SK-N-SH (cell line): ENCODE results near the gene LDB2. TPM values are rescaled to one million over a fixed set of nuclear protein-coding genes. Genes with fewer than 3 reads are reported as not detected.
A peak's percentile ranks its signal among the peaks of the same experiment; 100 is the strongest.

Experiments used
- CTCF ChIA-PET: fragments of 300-600, 350-600 bp; formaldehyde crosslinking; extraction: SDS; loops from one replicate; lab custom pipeline; 2021; lab: Yijun Ruan, JAX
- POLR2A ChIA-PET: fragments of 350-600 bp; sonication (Branson Sonifier 250); formaldehyde crosslinking; extraction: SDS; loops from one replicate; lab custom pipeline; 2020; ENCODE audit warnings: antibody characterized with exemption, inconsistent platforms; lab: Yijun Ruan, JAX
- DNase-seq: peaks from one replicate; pipeline ENCODE4 v3.0.0; 2012
- H2AFZ ChIP-seq: fragments of 200-600 bp; sonication (generic); 2 replicates; pipeline ENCODE4 v1.8.1; 2016; ENCODE audit warnings: antibody characterized with exemption, mild to moderate bottlenecking, low read depth
- H3F3A ChIP-seq: fragments of 200-600 bp; sonication (generic); replicated peaks from 2 replicates; pipeline ENCODE3; 2016; ENCODE audit warnings: antibody characterized with exemption, mild to moderate bottlenecking; ENCODE audit not compliant: insufficient read depth
- H3K27ac ChIP-seq, 2 experiments: fragments of 200-500 bp in 1 of 2; fragments of 200-600 bp in 1 of 2; sonication (Bioruptor generic) in 1 of 2; sonication (generic), shearing (Covaris generic) in 1 of 2; 2 replicates each; pipeline versions ENCODE4 v1.5.1 to v1.6.1; 2014 to 2016; ENCODE audit warnings: low read depth in 2 of 2, inconsistent platforms in 1 of 2, low read length in 1 of 2, mild to moderate bottlenecking in 1 of 2, mixed read lengths in 1 of 2
- H3K27me3 ChIP-seq: fragments of 200-600 bp; sonication (generic), shearing (Covaris generic); 2 replicates; pipeline ENCODE4 v1.6.1; 2016; ENCODE audit warnings: mixed run types; ENCODE audit not compliant: insufficient read depth
- H3K36me3 ChIP-seq, 2 experiments: fragments of 200-500 bp in 1 of 2; fragments of 200-600 bp in 1 of 2; sonication (Bioruptor generic) in 1 of 2; sonication (generic) in 1 of 2; replicated peaks in 1 of 2; 2 replicates each; pipeline versions ENCODE3 to v1.5.1; 2014 to 2016; ENCODE audit warnings: low read length in 1 of 2, mild to moderate bottlenecking in 1 of 2; ENCODE audit not compliant: insufficient read depth in 2 of 2, control insufficient read depth in 1 of 2
- H3K4me1 ChIP-seq, 2 experiments: fragments of 200-500 bp in 1 of 2; fragments of 200-600 bp in 1 of 2; sonication (Bioruptor generic) in 1 of 2; sonication (generic), shearing (Covaris generic) in 1 of 2; 2 replicates each; pipeline versions ENCODE4 v1.5.1 to v1.6.1; 2014 to 2016; ENCODE audit warnings: low read depth in 1 of 2, low read length in 1 of 2, mixed run types in 1 of 2; ENCODE audit not compliant: insufficient read depth in 2 of 2, control insufficient read depth in 1 of 2
- H3K4me2 ChIP-seq: fragments of 200-600 bp; sonication (generic), shearing (Covaris generic); 2 replicates; pipeline ENCODE4 v1.6.1; 2017; ENCODE audit warnings: mixed run types
- H3K4me3 ChIP-seq, 2 experiments: fragments of 200-500 bp in 1 of 2; fragments of 200-600 bp in 1 of 2; sonication (Bioruptor generic) in 1 of 2; sonication (generic), shearing (Covaris generic) in 1 of 2; 2 replicates each; pipeline versions ENCODE4 v1.5.1 to v1.8.1; 2014 to 2016; ENCODE audit warnings: low read depth in 2 of 2, inconsistent platforms in 1 of 2, low read length in 1 of 2, mild to moderate bottlenecking in 1 of 2, mixed read lengths in 1 of 2, moderate library complexity in 1 of 2
- H3K79me2 ChIP-seq: fragments of 200-600 bp; sonication (generic); 2 replicates; pipeline ENCODE4 v1.8.1; 2017; ENCODE audit warnings: mild to moderate bottlenecking; ENCODE audit not compliant: insufficient read depth
- H3K9ac ChIP-seq: fragments of 200-600 bp; sonication (generic); 2 replicates; pipeline ENCODE4 v1.6.1; 2017; ENCODE audit warnings: mixed run types
- H3K9me2 ChIP-seq: fragments of 200-600 bp; sonication (generic); 2 replicates; pipeline ENCODE4 v1.6.1; 2017; ENCODE audit warnings: mixed run types
- H3K9me3 ChIP-seq: fragments of 200-600 bp; sonication (generic); 2 replicates; pipeline ENCODE4 v1.6.1; 2017; ENCODE audit warnings: mixed run types, mild to moderate bottlenecking, moderate library complexity
- H4K20me1 ChIP-seq: fragments of 200-600 bp; sonication (generic); 2 replicates; pipeline ENCODE4 v1.6.1; 2017; ENCODE audit warnings: mild to moderate bottlenecking, mixed run types; ENCODE audit not compliant: insufficient read depth
- ELF1 ChIP-seq: IDR thresholded peaks from 2 replicates; pipeline ENCODE4 v1.4.0; 2012
- EP300 ChIP-seq, 2 experiments: IDR thresholded peaks; 2 replicates each; pipeline versions ENCODE4 v1.4.0 to v1.6.1; 2012; ENCODE audit warnings: borderline replicate concordance in 1 of 2, low read depth in 1 of 2, low read length in 1 of 2
- EZH2phosphoT487 ChIP-seq: fragments of 200-600 bp; sonication (generic); IDR thresholded peaks from 2 replicates; pipeline ENCODE4 v1.6.1; 2017; ENCODE audit warnings: low read depth, mixed run types, mild to moderate bottlenecking, antibody characterized with exemption, moderate library complexity, borderline replicate concordance
- FOSL2 ChIP-seq: IDR thresholded peaks from 2 replicates; pipeline ENCODE4 v1.4.0; 2012; ENCODE audit warnings: low read depth, mild to moderate bottlenecking, moderate library complexity, borderline replicate concordance
- FOXM1 ChIP-seq: IDR thresholded peaks from 2 replicates; pipeline ENCODE4 v1.4.0; 2012; ENCODE audit warnings: low read depth, mild to moderate bottlenecking
- MXI1 ChIP-seq: IDR thresholded peaks from 2 replicates; pipeline ENCODE4 v1.6.1; 2012; ENCODE audit warnings: mild to moderate bottlenecking, low read depth, low read length, improper control_type of control experiment
- NFIC ChIP-seq: IDR thresholded peaks from 2 replicates; pipeline ENCODE4 v1.4.0; 2012; ENCODE audit warnings: borderline replicate concordance
- NRF1 ChIP-seq: IDR thresholded peaks from 2 replicates; pipeline ENCODE4 v1.6.1; 2012; ENCODE audit warnings: low read depth, mild to moderate bottlenecking, low read length
- PBX3 ChIP-seq: IDR thresholded peaks from 2 replicates; pipeline ENCODE4; 2012
- POLR2AphosphoS5 ChIP-seq: IDR thresholded peaks from 2 replicates; pipeline ENCODE4 v1.6.1; 2012; ENCODE audit warnings: low read depth, low read length
- RCOR1 ChIP-seq: fragments of 150-350 bp; IDR thresholded peaks from 2 replicates; pipeline ENCODE4 v1.6.1; 2017; ENCODE audit warnings: antibody characterized with exemption, low read length
- RXRA ChIP-seq: IDR thresholded peaks from 2 replicates; pipeline ENCODE4 v1.4.0; 2012; ENCODE audit warnings: low read depth, mild to moderate bottlenecking, borderline replicate concordance
- SIN3A ChIP-seq: IDR thresholded peaks from 2 replicates; pipeline ENCODE4 v1.6.1; 2012; ENCODE audit warnings: low read depth, mild to moderate bottlenecking, low read length, moderate library complexity, borderline replicate concordance
- TAF1 ChIP-seq: IDR thresholded peaks from 2 replicates; pipeline ENCODE4 v1.6.1; 2012; ENCODE audit warnings: low read depth, mild to moderate bottlenecking, low read length, moderate library complexity, borderline replicate concordance
- TCF12 ChIP-seq: IDR thresholded peaks from 2 replicates; pipeline ENCODE4 v1.4.0; 2012
- TEAD4 ChIP-seq: IDR thresholded peaks from 2 replicates; pipeline ENCODE4 v1.4.0; 2012; ENCODE audit warnings: mild to moderate bottlenecking, borderline replicate concordance; ENCODE audit not compliant: insufficient read depth
- ZBTB33 ChIP-seq: IDR thresholded peaks from 2 replicates; pipeline ENCODE4 v1.4.0; 2012; ENCODE audit warnings: low read depth, borderline replicate concordance
- WGBS: methylation state at CpG from one replicate; pipeline ENCODE4 v1.1.6; 2017; ENCODE audit warnings: low lambda C conversion rate; 5-methylcytosine and 5-hydroxymethylcytosine counted together
- polyA plus RNA-seq, 3 experiments: library from polyadenylated mRNA; depleted of rRNA; stranded (reverse); fragments of >200 nt; gene quantifications; 2 replicates each; pipeline ENCODE4 v1.2.3, GENCODE V29; 2012
- TF ChIP-seq, protein P1 (sequence below): fragments of 150-350 bp; IDR thresholded peaks from 2 replicates; pipeline ENCODE4 v1.6.1; 2016; ENCODE audit warnings: mild to moderate bottlenecking, low read depth, low read length

LDB2 gene
- polyA plus RNA-seq, 1 of the 3 experiments (the other 2 are of a cell fraction): 11.0 TPM

DNA sequence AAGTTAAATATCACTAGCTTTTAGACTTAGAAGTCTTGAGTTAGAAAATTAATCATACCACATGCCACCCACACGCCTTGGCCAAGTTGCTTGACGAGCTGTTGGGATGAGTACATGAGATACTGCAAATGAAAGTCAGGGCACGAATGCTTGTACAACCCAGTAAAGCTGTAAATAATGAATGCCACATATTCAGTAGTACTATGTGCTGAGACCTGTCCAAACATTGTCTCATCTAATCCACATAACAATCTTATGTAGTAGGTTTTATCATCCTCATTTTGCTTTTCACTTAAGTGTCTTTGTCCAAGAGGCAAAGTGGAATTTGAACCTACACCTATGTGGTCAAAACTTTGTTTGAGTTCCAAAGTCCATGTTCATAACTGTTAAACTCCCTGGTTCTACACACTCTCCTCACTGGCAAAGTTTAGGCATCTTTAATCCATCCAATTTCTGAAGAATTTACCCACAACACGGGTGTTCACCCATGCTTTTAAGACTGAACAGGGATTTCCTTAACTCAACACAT is 74.1 kb downstream of the LDB2 start (continued):
- TF ChIP-seq ZBTB33 (no peak), MXI1 (no peak)

- no peak overlapping the region for H3K27ac ChIP-seq
- peaks cover 4% of the 10 kb centered on the region for H3F3A ChIP-seq
- H3K4me1 ChIP-seq: peaks cover 0 to 6% of the 10 kb centered on the region in 2 experiments; a peak in 1 of 4 replicates
- H3K27me3 ChIP-seq: no peaks in the 10 kb centered on the region
- H3K79me2 ChIP-seq: no peaks in the 10 kb centered on the region
- H3K9me3 ChIP-seq: no peaks in the 10 kb centered on the region
- no peak for TF ChIP-seq PBX3
- TF ChIP-seq SIN3A: no peak
- TF ChIP-seq RCOR1: no peak
- no peak for TF ChIP-seq NFIC
- no peak for TF ChIP-seq MXI1
- TF ChIP-seq ELF1: no peak
- no peak for TF ChIP-seq FOSL2
- TF ChIP-seq EZH2phosphoT487: no peak
- no peak for TF ChIP-seq RXRA
- TF ChIP-seq TEAD4: no peak
- TF ChIP-seq, all 33 proteins: peak for 0
- H2AFZ ChIP-seq: 0 out of 2 replicates have a peak overlapping the region, but pooled peaks have one; percentile 45
- no peak overlapping the region for H3K9ac ChIP-seq
- H3K9me2 ChIP-seq: no peaks in the 10 kb centered on the region
- CTCF ChIA-PET: no interaction called here
- DNase-seq: no peak
- H3K4me2 ChIP-seq: no peak overlapping the region
- POLR2A ChIA-PET: no interaction called here
- no peaks in the 10 kb centered on the region for H4K20me1 ChIP-seq
- no peak overlapping the region for H3K4me3 ChIP-seq
- H3K36me3 ChIP-seq: no peaks in the 10 kb centered on the region
- 68% methylated on average over 5 of the region's 6 CpGs for WGBS
Observed at GRCh38 chr4:16820329-16820728, 78.1 kb downstream of the LDB2 start.

DNA sequence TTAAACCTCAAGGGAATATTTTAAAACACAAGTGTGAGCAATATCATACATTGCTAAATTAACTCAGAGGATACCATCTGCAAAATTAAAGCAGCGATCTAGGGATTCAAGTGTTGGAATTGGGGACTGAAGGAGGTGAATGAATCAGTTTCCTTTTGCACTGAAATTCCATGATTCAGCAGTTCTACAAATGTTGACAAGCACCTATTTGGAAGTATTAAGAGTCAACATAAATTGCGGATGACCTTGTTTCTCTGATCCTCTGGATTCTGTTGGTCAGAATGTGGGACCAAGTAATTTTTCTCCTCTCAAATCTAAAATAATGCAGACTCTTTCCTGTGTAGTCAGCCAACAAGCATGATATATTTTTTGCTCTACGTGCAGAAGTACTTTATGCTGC is 78.8 kb downstream of the LDB2 start:
- Histone ChIP-seq H3K4me3 (no peak overlapping the region), H2AFZ (no peak overlapping the region), H3K36me3 (no peaks in the 10 kb centered on the region), H3K4me1 (peaks cover 0 to 13% of the 10 kb centered on the region in 2 experiments; a peak in 1 of 4 replicates), H3K9me2 (no peaks in the 10 kb centered on the region), H3K9me3 (no peaks in the 10 kb centered on the region), H3F3A (peaks cover 4% of the 10 kb centered on the region), H3K27ac (no peak overlapping the region), H3K9ac (no peak overlapping the region), H4K20me1 (no peaks in the 10 kb centered on the region), H3K79me2 (no peaks in the 10 kb centered on the region), H3K4me2 (no peak overlapping the region), H3K27me3 (no peaks in the 10 kb centered on the region)
- ChIA-PET POLR2A (no interaction called here), CTCF (no interaction called here)
- DNase-seq: no peak
- 88% methylated on average over 3 of the region's 3 CpGs for WGBS
- TF ChIP-seq MXI1 (no peak), TAF1 (no peak), FOSL2 (no peak), NFIC (no peak), TCF12 (no peak), PBX3 (no peak), EP300 (IDR thresholded peaks at IDR 0.05; ENCODE audit: borderline replicate concordance in 1 of 2, low read depth in 1 of 2, low read length in 1 of 2) (no peak), NRF1 (no peak), FOXM1 (no peak), ELF1 (no peak), POLR2AphosphoS5 (no peak), RXRA (no peak)
- TF ChIP-seq, protein P1, sequence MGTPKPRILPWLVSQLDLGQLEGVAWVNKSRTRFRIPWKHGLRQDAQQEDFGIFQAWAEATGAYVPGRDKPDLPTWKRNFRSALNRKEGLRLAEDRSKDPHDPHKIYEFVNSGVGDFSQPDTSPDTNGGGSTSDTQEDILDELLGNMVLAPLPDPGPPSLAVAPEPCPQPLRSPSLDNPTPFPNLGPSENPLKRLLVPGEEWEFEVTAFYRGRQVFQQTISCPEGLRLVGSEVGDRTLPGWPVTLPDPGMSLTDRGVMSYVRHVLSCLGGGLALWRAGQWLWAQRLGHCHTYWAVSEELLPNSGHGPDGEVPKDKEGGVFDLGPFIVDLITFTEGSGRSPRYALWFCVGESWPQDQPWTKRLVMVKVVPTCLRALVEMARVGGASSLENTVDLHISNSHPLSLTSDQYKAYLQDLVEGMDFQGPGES: no peak
